ENCODE measurements around the gene NTN5.

Gene NTN5

DNA sequence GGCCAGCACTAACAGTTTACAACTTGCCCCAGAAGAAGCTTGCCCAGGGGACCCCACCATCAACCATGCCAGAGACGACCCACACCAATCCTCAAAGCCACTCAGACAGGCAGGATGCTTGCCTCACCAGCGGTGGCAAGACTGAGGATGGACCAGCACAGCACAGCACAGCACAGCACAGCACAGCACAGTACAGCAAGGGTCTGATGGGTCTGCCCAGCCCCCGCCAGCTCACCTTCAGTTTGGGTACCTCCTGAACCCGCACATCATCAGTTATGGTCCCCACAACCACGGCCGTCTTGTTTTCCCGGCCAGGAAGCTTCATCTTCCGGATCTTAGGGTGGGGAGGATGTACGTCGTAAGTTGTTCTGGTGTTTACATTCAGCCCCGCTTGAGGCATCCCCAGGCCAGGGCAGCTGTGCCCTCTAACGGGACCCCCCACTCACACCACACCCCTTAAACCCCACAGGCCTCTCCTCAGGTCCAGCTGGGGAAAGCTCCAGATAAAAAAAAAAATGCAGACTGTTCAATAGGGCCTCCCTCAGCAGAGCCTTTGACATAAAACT lies 56.2 kb downstream of the NTN5 start:
- in situ Hi-C loops (cut with MboI; ENCODE audit: low sequenced_read_pairs): no loop called here

DNA sequence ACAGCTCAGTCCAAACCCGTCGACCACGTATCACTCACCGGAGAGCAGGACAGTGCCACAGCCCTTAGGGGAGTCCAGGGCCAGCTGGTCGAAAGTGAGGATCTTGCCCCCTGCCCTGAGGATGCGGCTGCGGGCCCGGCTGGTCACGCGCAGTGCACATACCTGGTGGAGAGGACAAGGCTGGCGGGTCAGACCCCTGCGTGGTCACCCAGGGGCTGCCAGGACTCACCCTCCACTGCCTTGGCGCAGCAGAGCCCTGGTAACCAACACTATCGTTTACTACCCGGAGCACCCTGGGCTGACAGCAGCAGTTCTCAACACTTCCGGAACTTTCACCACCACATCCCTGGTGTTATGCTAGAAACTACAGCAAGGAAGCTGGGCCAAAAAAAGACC lies 56.8 kb downstream of the NTN5 start:
- in situ Hi-C loops (cut with MboI; ENCODE audit: low sequenced_read_pairs): no loop called here

DNA sequence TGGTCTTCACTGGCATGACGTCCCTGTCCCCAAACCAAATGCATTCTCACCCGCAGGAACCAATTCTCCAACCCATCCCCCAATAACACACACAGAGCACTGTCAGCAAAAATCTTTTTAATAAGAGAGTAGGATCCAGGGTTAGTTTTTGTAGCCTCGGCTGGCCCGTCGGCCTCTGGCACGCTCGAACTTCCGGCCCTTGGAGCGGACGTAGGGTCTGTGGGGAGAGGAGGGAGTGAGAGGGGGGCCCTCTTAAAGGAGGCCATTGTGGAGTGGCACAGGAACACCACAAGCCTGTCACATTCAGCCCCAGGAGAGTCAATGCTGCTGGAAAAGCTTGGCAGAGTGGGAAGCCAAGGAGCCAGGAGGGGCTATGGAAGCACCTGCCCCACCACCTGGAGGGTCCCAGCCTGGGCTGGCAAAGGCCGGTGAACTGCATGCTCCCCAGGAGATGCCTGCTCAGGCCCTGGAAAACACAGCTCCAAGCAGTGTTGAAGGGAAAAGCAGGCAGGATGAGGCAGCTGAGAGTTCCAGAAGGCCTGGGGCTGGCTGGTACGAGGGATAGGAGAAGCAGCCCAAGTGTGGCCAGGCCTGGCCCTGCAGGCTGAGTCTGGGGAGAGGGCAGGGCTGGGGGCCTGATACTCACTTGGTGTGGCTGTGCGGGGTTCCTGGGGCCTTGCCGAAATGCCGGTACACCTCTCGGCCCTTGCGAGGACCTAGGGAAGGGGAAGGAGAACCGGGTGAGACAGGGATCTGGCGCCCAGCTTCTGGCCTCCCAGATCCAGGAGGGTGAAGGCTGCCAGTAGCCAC lies 57.4 kb downstream of the NTN5 start:
- in situ Hi-C loops (cut with MboI; ENCODE audit: low sequenced_read_pairs): no loop called here

DNA sequence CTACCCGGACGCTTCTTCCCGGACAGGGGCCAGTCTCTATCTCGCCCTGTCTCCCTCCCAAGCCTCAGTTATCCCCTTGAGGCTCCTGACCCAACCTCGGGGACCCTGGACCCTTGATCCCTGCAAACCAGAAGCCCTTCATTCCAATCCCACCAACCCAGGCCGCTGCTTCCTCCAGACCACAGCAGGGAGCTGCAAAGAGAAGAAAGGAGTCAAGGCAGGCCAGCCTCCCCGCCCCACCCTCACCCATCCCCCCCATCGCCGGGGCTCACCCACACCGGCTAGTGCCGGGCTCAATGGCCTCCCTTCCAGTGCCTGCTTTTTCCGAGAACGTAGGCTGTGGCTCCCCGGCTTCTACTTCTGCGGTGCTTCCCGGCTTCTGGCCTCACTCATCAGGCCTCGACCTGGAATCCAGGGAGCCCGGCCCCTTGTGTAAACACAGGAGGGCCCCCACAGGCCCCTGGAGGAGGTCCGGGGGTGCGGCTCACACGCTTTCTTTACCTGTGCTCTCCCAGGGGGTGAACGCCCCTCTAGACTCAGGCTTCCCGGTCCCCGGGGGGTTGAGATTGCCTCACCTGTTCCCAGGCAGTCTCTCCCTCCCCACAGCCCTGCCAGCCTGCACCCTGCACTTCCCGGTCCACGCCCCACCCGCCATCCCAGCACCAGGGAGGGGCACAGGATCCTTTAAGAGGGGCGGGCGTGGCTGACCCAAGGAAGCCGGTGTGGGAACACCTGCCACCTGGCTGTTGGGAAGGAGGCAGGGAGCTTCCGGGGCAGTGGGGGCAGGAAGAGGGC lies 58.2 kb downstream of the NTN5 start, which contains the start of gene FAM83E:
TSS of gene FAM83E (minus strand) at position 641 of the 795 bp plus-strand sequence. CDS start 1,704 bp downstream, outside the sequence.
- in situ Hi-C loops (cut with MboI; ENCODE audit: low sequenced_read_pairs): no loop called here

DNA sequence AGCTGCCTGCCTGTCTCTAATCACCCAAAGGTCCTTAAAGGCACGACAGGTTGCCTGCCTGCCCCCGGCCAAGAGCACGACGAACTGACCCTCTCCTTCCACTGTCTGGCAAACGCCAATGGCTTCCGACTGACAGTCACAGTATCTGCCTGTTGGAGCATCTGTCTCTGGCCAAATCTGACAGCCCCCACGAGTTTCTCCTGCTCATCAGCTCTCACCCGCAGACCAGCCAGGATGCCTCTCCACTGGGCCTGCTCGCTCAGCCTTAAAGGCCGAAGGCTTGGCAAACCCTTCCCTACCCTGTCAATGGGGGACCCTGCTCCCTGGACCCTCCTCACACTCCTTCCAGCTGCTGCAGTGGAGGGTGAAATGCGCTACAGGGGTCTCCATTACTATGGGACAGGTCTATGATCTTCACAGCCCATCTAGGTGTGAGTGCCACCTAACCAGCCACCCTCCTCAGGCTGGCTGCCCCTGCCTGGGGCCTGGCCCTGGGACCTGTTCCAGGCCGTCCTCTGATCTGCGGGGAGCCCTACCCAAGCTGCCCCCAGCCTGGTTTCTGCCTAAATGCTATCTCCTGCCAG lies 58.9 kb downstream of the NTN5 start:
- in situ Hi-C loops (cut with MboI; ENCODE audit: low sequenced_read_pairs): no loop called here

DNA sequence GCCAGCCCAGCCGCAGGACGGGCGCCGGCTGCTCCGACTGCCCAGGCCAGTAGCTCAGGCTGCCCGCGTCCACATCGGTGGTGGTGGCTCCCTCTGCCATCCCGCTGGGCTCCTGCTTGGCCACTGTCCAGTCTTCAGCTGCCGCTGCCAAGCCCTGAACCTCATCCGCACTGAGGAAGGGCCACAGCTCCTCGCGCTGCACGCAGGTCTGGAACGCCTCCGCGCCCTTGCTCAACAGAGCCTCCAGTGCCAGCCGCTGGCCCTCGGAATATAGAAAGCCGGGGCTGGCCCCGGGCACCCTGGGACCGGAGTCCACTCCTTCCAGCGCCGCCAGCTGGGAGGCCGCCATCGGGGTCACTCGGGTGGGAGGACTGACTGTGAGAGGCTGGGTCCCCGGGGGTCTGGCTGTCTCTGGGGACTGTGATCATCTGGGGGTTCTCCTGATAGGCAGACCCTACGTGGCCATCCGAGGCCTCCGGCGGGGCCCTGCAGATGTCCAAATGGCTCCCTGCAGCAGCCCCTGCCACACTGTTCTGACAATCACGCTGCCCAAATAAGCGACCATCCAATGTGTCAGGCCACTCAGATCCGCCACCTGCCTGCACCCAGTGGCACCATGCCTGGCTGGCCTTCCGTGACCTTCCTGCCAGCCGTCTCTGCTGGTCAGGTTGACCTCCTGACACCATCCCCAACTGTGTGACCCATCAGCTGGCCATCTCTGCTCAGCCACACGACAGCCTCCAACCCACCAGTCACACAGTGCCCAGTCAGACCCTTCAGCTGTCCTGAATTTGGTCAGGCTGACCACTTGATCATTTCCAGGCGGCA lies 59.6 kb downstream of the NTN5 start:
- in situ Hi-C loops (cut with MboI; ENCODE audit: low sequenced_read_pairs): no loop called here

DNA sequence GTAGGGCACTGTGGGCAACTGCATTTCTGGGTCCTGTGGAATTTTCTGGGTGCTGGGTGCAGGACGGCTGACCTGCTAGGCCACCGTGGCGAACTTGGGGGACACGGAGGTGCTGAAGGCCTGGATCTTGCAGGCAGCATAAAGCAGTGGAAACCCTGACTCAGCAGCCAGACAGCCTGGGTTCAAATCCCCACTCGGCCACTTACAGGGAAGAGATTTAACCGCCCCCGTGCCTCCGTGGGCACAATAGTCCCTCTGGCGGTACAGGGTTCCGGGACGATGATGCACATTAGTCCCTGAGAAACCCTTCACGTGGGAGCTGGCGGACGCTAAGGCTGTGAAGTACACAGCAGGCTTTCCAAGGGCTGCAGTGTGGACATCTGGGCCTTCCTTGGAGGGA lies 60.9 kb downstream of the NTN5 start:
- in situ Hi-C loops (cut with MboI; ENCODE audit: low sequenced_read_pairs): no loop called here

Measured in HL-60/S4 (cell line).